ENCODE measurements around the gene MAMDC4. TPM values are rescaled to one million over a fixed set of nuclear protein-coding genes. Genes with fewer than 3 reads are reported as not detected.
A peak's percentile ranks its signal among the peaks of the same experiment; 100 is the strongest.
"Not testable (repeated sequence)": the region's sequence is repeated elsewhere in the genome, so short reads cannot be mapped to it uniquely, and the experiment has no call there.

The MAMDC4 gene
- total RNA-seq, 6 experiments from 2014 or later: 2.3 to 3.4 (median 3.0) TPM

- peaks cover 23% of the 10 kb centered on the region for H3K27me3 Mint-ChIP-seq (ENCODE audit: insufficient read depth)
- H3K36me3 Mint-ChIP-seq (ENCODE audit: low read depth); H3K9me3 Mint-ChIP-seq: not testable (repeated sequence)
- H3K4me1 Mint-ChIP-seq (ENCODE audit: low read depth): peaks cover 20% of the 10 kb centered on the region
- TF ChIP-seq, protein P1, sequence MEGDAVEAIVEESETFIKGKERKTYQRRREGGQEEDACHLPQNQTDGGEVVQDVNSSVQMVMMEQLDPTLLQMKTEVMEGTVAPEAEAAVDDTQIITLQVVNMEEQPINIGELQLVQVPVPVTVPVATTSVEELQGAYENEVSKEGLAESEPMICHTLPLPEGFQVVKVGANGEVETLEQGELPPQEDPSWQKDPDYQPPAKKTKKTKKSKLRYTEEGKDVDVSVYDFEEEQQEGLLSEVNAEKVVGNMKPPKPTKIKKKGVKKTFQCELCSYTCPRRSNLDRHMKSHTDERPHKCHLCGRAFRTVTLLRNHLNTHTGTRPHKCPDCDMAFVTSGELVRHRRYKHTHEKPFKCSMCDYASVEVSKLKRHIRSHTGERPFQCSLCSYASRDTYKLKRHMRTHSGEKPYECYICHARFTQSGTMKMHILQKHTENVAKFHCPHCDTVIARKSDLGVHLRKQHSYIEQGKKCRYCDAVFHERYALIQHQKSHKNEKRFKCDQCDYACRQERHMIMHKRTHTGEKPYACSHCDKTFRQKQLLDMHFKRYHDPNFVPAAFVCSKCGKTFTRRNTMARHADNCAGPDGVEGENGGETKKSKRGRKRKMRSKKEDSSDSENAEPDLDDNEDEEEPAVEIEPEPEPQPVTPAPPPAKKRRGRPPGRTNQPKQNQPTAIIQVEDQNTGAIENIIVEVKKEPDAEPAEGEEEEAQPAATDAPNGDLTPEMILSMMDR (IDR thresholded peaks at IDR 0.05): peak; percentile 89
- H3K4me3 Mint-ChIP-seq: peak overlapping the region; percentile 63
- H3K27ac Mint-ChIP-seq: peak overlapping the region; percentile 55
- peak; percentile 20 for DNase-seq
These were observed 8.1 kb upstream of the MAMDC4 start for GRCh38 chr9:136843801-136844740.

DNA sequence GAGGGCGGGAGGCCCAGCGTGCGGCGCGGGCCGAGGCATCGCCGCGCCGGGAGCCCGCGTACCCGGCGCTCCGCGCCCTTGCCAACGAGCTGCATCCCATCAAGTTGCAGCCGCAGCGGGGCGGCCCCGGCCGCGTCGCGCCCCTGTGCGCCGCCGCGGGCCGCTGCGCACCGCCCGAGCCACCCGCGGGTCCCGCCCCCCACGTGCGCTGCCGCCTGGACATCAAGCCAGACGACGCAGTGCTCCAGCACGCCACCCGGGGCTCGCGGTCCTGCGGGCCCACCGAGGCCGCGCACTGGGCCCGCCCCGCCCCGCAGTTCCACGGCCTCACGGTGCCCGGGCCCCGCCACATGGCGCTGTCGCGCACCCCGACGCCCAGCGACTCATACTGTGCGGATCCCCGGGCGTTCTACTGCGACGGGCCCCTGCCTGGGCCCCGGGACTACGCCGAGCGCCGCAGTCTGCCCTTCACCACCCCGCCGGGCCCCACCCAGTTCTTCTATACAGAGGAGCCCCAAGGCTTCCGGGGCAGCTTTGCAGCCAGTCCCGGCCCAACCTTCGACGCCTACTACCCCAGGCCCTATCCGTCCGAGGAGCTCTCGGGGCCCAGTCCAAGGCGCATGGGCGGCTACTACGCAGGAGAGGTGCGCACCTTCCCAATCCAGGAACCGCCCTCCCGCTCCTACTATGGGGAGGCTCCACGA, 7.2 kb upstream of the MAMDC4 start:
- H3K27me3 Mint-ChIP-seq (ENCODE audit: insufficient read depth): peaks cover 29% of the 10 kb centered on the region
- no peak overlapping the region for H3K4me3 Mint-ChIP-seq

DNA sequence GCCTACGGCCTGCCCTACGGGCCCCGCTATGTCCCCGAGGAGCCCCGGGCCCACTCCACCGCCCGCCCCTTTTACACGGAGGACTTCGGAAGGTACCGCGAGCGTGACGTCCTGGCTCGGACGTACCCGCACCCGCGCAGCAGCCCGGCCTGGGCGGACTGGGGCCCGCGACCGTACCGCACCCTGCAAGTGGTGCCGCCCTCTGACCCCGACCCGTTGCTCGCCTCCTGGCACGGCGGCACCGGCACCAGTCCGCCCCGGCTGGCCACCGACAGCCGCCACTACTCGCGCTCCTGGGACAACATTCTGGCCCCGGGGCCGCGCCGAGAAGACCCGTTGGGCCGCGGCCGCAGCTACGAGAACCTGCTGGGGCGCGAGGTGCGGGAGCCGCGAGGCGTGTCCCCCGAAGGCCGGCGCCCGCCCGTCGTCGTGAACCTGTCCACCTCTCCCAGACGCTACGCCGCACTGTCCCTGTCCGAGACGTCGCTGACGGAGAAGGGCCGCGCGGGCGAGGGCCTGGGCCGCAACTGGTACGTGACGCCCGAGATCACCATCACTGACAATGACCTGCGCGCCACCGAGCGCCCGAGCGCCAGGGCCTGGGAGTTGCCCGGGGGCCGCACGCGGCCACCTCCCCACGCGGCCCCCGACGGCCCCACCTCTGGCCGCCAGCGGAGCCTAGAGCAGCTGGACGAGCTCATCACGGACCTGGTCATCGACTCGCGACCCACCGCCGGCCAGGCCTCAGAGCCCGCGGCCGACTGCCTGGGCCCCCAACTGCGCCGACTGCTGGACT, 6.5 kb upstream of the MAMDC4 start:
- H3K27me3 Mint-ChIP-seq (ENCODE audit: insufficient read depth): peaks cover 29% of the 10 kb centered on the region
- no peaks in the 10 kb centered on the region for H3K36me3 Mint-ChIP-seq (ENCODE audit: low read depth)
- H3K27ac Mint-ChIP-seq: no peak overlapping the region
- peaks cover 23% of the 10 kb centered on the region; the same call in 1 of the 2 replicates for H3K4me1 Mint-ChIP-seq (ENCODE audit: low read depth)
- no peaks in the 10 kb centered on the region; the same call in 1 of the 2 replicates for H3K9me3 Mint-ChIP-seq
- TF ChIP-seq, protein P1 (IDR thresholded peaks at IDR 0.05): no peak
- H3K4me3 Mint-ChIP-seq: no peak overlapping the region
- no peak for DNase-seq

More for the DNA sequence above, 7.2 kb upstream of the MAMDC4 start:
- Mint-ChIP-seq H3K4me1 (ENCODE audit: low read depth) (peaks cover 19% of the 10 kb centered on the region), H3K36me3 (ENCODE audit: low read depth) (peaks cover 4% of the 10 kb centered on the region), H3K27ac (no peak overlapping the region), H3K9me3 (no peaks in the 10 kb centered on the region; the same call in 1 of the 2 replicates)
- TF ChIP-seq, protein P1 (IDR thresholded peaks at IDR 0.05): no peak
- DNase-seq: no peak

DNA sequence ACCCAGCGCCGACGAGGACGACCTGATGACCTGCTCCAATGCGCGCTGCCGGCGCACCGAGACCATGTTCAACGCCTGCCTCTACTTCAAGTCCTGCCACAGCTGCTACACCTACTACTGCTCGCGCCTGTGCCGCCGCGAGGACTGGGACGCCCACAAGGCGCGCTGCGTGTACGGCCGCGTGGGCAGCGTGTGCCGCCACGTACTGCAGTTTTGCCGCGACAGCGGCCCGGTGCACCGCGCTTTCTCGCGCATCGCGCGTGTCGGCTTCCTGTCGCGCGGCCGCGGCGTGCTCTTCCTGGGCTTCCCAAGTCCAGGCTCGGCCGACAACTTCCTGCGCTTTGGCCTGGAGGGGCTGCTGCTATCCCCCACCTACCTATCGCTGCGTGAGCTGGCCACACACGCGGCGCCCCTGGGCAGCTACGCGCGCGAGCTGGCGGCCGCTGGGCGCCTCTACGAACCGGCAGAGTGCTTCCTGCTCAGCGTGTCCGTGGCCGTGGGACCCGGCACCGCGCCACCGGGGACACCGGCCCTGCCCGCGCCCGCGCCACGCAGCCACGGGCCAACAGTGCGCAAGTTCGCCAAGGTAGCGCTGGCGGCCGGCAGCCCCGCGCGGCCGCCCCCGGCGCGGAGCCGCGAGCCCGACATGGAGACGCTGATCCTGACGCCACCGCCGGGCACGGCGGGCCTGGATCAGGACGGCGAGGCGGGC, 5.6 kb upstream of the MAMDC4 start:
- H3K4me1 Mint-ChIP-seq (ENCODE audit: low read depth): peaks cover 16% of the 10 kb centered on the region; the same call in 1 of the 2 replicates
- DNase-seq: no peak
- H3K4me3 Mint-ChIP-seq: no peak overlapping the region
- H3K36me3 Mint-ChIP-seq (ENCODE audit: low read depth): no peaks in the 10 kb centered on the region
- no peaks in the 10 kb centered on the region; the same call in 1 of the 2 replicates for H3K9me3 Mint-ChIP-seq
- TF ChIP-seq, protein P1 (IDR thresholded peaks at IDR 0.05): no peak
- peaks cover 32% of the 10 kb centered on the region for H3K27me3 Mint-ChIP-seq (ENCODE audit: insufficient read depth)
- no peak overlapping the region for H3K27ac Mint-ChIP-seq

All from HFFc6 (cell line).